ENCODE measurements around the gene COPRS.

The COPRS gene

GRCh38 chr17:31888124-31888523 is 29.1 kb upstream of the COPRS start:
- no peak for DNase-seq (ENCODE audit: low read depth)
- TF ChIP-seq, protein P1, sequence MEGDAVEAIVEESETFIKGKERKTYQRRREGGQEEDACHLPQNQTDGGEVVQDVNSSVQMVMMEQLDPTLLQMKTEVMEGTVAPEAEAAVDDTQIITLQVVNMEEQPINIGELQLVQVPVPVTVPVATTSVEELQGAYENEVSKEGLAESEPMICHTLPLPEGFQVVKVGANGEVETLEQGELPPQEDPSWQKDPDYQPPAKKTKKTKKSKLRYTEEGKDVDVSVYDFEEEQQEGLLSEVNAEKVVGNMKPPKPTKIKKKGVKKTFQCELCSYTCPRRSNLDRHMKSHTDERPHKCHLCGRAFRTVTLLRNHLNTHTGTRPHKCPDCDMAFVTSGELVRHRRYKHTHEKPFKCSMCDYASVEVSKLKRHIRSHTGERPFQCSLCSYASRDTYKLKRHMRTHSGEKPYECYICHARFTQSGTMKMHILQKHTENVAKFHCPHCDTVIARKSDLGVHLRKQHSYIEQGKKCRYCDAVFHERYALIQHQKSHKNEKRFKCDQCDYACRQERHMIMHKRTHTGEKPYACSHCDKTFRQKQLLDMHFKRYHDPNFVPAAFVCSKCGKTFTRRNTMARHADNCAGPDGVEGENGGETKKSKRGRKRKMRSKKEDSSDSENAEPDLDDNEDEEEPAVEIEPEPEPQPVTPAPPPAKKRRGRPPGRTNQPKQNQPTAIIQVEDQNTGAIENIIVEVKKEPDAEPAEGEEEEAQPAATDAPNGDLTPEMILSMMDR (IDR thresholded peaks at IDR 0.05; ENCODE audit: low read depth, low read length, missing control alignments): no peak
- no peak overlapping the region for H3K4me3 ChIP-seq (ENCODE audit: low read depth, low read length)

DNA sequence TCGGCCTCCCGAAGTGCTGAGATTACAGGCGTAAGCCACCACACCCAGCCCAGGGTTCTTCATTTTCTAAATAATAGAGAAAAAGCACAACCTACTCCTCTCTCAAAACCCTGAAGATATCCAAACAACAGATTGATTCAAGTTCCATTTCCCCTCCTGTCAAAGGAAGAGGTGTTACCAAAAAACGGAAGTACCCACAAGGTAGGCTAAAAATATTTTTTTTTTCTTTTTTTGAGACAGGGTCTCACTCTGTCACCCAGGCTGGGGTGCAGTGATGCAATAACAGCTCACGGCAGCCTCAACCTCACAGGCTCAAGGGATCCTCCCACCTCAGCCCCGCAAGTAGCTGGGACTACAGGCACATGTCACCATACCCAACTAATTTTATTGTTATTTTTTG is 23.5 kb upstream of the COPRS start:
- no peak overlapping the region for H3K4me3 ChIP-seq (ENCODE audit: low read depth, low read length)
- TF ChIP-seq, protein P1 (IDR thresholded peaks at IDR 0.05; ENCODE audit: low read depth, low read length, missing control alignments): no peak

GRCh38 chr17:31880311-31880710 is 21.3 kb upstream of the COPRS start:
- H3K4me3 ChIP-seq (ENCODE audit: low read depth, low read length): no peak overlapping the region
- no peak for DNase-seq (ENCODE audit: low read depth)
- TF ChIP-seq, protein P1 (IDR thresholded peaks at IDR 0.05; ENCODE audit: low read depth, low read length, missing control alignments): no peak

More for the DNA sequence above, 23.5 kb upstream of the COPRS start:
- DNase-seq (ENCODE audit: low read depth): no peak

GRCh38 chr17:31878703-31879073 is 19.6 kb upstream of the COPRS start:
- no peak overlapping the region for H3K4me3 ChIP-seq (ENCODE audit: low read depth, low read length)
- no peak for DNase-seq (ENCODE audit: low read depth)
- TF ChIP-seq, protein P1 (IDR thresholded peaks at IDR 0.05; ENCODE audit: low read depth, low read length, missing control alignments): no peak

DNA sequence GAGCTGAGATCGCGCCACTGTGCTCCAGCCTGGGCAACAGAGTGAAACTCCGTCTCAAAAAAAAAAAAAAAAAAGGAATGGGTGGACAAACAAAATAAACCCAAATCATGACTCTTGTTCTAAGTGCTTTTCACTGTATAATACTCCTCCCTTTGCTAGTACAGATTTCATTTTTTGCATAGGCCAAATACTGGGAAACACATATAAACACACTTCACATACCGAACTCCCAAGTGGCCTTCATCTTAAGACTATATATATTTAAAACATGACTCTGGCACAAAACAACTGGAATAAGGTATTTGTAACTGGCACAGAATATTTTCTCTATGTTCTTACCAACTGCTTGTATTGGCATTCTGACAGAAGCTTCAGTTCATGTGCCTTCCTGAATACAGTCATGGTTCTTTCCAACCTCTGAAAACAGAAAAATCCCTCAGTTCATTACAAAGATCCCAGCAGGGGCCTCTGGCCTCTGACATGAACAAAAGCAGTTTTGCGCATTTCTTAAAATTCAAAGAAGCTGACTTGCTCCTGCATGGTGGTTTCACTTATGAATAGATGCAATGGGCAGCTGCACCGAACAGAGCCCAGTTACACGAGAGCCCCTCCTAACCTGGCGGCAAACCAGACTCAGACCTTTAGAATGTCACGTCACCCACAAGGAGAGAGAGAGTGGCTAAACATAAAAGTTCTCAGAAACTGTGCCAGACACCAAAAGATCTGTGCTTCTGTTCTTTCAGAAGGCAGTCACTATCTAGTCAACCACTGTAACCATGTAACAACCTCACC is 19.1 kb upstream of the COPRS start:
- H3K4me3 ChIP-seq (ENCODE audit: low read depth, low read length): no peak overlapping the region
- TF ChIP-seq, protein P1 (IDR thresholded peaks at IDR 0.05; ENCODE audit: low read depth, low read length, missing control alignments): no peak

DNA sequence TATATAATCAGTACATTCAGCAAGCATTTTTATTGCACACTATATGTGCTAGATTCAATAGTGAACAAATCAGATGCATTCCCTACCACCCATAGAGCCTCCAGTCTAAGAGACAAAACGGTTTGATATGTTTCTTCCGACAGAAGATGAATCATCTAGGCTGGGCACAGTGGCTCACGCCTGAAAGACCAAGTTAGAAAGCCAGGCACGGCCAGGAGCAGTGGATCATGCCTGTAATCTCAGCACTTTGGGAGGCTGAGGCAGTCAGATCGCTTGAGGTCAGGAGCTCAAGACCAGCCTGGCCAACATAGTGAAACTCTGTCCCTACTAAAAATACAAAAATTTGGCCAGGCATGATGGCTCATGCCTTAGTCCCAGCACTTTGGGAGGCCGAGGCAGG is 18.3 kb upstream of the COPRS start:
- no peak overlapping the region for H3K4me3 ChIP-seq (ENCODE audit: low read depth, low read length)
- TF ChIP-seq, protein P1 (IDR thresholded peaks at IDR 0.05; ENCODE audit: low read depth, low read length, missing control alignments): no peak
- DNase-seq (ENCODE audit: low read depth): no peak

More for the DNA sequence above, 19.1 kb upstream of the COPRS start:
- DNase-seq (ENCODE audit: low read depth): no peak

- H3K4me3 ChIP-seq (ENCODE audit: low read depth, low read length): no peak overlapping the region
- DNase-seq (ENCODE audit: low read depth): no peak
- TF ChIP-seq, protein P1 (IDR thresholded peaks at IDR 0.05; ENCODE audit: low read depth, low read length, missing control alignments): no peak
These were observed 16.0 kb upstream of the COPRS start for GRCh38 chr17:31875081-31875480.
